IMR-90 (cell line): Measurements from ENCODE around the gene BLVRA. TPM values are rescaled to one million over a fixed set of nuclear protein-coding genes. Genes with fewer than 3 reads are reported as not detected.

Source experiments
- ATAC-seq: fragments of 200-7000 bp; cut with Tn5 transposase; 2 replicates; pipeline ENCODE4 v1.9.1; 2020; ENCODE audit warnings: low read depth, mild to moderate bottlenecking, moderate library complexity
- BruUV-seq: library from RNA; stranded (reverse); fragments of 400-500 nt; replicated peaks from 2 replicates; lab custom pipeline; 2021; lab: Mats Ljungman, UMichigan
- CTCF ChIA-PET: fragments of 300-600 bp; formaldehyde crosslinking; extraction: SDS; loops from one replicate; lab custom pipeline; 2021; ENCODE audit warnings: antibody characterized with exemption; lab: Yijun Ruan, JAX
- POLR2A ChIA-PET: fragments of 300-600 bp; sonication (Branson Sonifier 250); formaldehyde crosslinking; loops from one replicate; lab custom pipeline; 2022; ENCODE audit warnings: antibody characterized with exemption; ENCODE audit not compliant: unreplicated experiment; lab: Charles Lee
- DNase-seq: peaks from one replicate; pipeline ENCODE4 v3.0.0; 2013
- H2AFZ ChIP-seq: replicated peaks from 2 replicates; pipeline ENCODE3; 2013; ENCODE audit warnings: low read length, mild to moderate bottlenecking; ENCODE audit not compliant: poor library complexity
- H2AK5ac ChIP-seq: 2 replicates; pipeline ENCODE4 v1.6.1; 2013; ENCODE audit warnings: low read depth, low read length, inconsistent platforms
- H2AK9ac ChIP-seq: replicated peaks from 2 replicates; pipeline ENCODE3; 2013; ENCODE audit warnings: mild to moderate bottlenecking, low read depth, low read length, moderate library complexity; ENCODE audit not compliant: poor library complexity
- H2BK120ac ChIP-seq: 2 replicates; pipeline ENCODE4 v1.6.1; 2013; ENCODE audit warnings: low read depth, low read length, inconsistent platforms
- H2BK15ac ChIP-seq: 3 replicates; pipeline ENCODE4 v1.6.1; 2013; ENCODE audit warnings: low read depth, low read length, inconsistent platforms
- H2BK20ac ChIP-seq: 2 replicates; pipeline ENCODE4 v1.6.1; 2013; ENCODE audit warnings: low read depth, mild to moderate bottlenecking, inconsistent platforms, low read length, moderate library complexity
- H2BK5ac ChIP-seq: 2 replicates; pipeline ENCODE4 v1.6.1; 2013; ENCODE audit warnings: mild to moderate bottlenecking, low read depth, low read length, inconsistent platforms; ENCODE audit not compliant: poor library complexity, severe bottlenecking
- H3K14ac ChIP-seq: replicated peaks from 2 replicates; pipeline ENCODE4 v1.6.1; 2013; ENCODE audit warnings: low read depth, low read length, inconsistent platforms
- H3K18ac ChIP-seq: 2 replicates; pipeline ENCODE4 v1.6.1; 2013; ENCODE audit warnings: low read depth, low read length, control low read depth
- H3K23ac ChIP-seq: 2 replicates; pipeline ENCODE4 v1.6.1; 2013; ENCODE audit warnings: low read depth, low read length, inconsistent platforms
- H3K27ac ChIP-seq: 2 replicates; pipeline ENCODE4 v1.5.1; 2013; ENCODE audit warnings: mild to moderate bottlenecking, control low read depth, low read length; ENCODE audit not compliant: insufficient read depth
- H3K27me3 ChIP-seq: 2 replicates; pipeline ENCODE4 v1.6.1; 2013; ENCODE audit warnings: low read length; ENCODE audit not compliant: control insufficient read depth, insufficient read depth
- H3K36me3 ChIP-seq: 2 replicates; pipeline ENCODE4 v1.6.1; 2013; ENCODE audit warnings: low read length, mixed read lengths; ENCODE audit not compliant: control insufficient read depth, insufficient read depth
- H3K4ac ChIP-seq: 2 replicates; pipeline ENCODE4 v1.6.1; 2013; ENCODE audit warnings: low read depth, low read length, inconsistent platforms
- H3K4me1 ChIP-seq: 2 replicates; pipeline ENCODE4 v1.6.1; 2013; ENCODE audit warnings: low read length, mixed read lengths; ENCODE audit not compliant: control insufficient read depth, insufficient read depth
- H3K4me2 ChIP-seq: 2 replicates; pipeline ENCODE4 v1.6.1; 2013; ENCODE audit warnings: low read depth, mild to moderate bottlenecking, control low read depth, low read length, moderate library complexity
- H3K4me3 ChIP-seq: 2 replicates; pipeline ENCODE4 v1.5.1; 2013; ENCODE audit warnings: low read depth, mild to moderate bottlenecking, control low read depth, low read length, moderate library complexity; ENCODE audit not compliant: insufficient read depth
- H3K56ac ChIP-seq: 2 replicates; pipeline ENCODE4 v1.6.1; 2013; ENCODE audit warnings: low read length, inconsistent platforms; ENCODE audit not compliant: insufficient read depth; ENCODE audit errors: extremely low read depth
- H3K79me1 ChIP-seq, 2 experiments: 2 replicates each; pipeline ENCODE4 v1.6.1; 2013; ENCODE audit warnings: low read length in 2 of 2, inconsistent platforms in 1 of 2, low read depth in 1 of 2
- H3K9ac ChIP-seq: 2 replicates; pipeline ENCODE4 v1.6.1; 2013; ENCODE audit warnings: low read depth, low read length, control low read depth
- H3K9me1 ChIP-seq: 2 replicates; pipeline ENCODE4 v1.6.1; 2013; ENCODE audit warnings: low read length, inconsistent platforms; ENCODE audit not compliant: insufficient read depth
- H3K9me3 ChIP-seq: 2 replicates; pipeline ENCODE4 v1.6.1; 2013; ENCODE audit warnings: low read length; ENCODE audit not compliant: control insufficient read depth, insufficient read depth
- H4K20me1 ChIP-seq: 2 replicates; pipeline ENCODE4 v1.6.1; 2013; ENCODE audit warnings: low read length, inconsistent platforms; ENCODE audit not compliant: insufficient read depth
- H4K5ac ChIP-seq: 2 replicates; pipeline ENCODE4 v1.6.1; 2013; ENCODE audit warnings: mild to moderate bottlenecking, low read depth, low read length, control low read depth
- H4K8ac ChIP-seq, 2 experiments: 2 replicates each; pipeline ENCODE4 v1.6.1; 2013; ENCODE audit warnings: low read depth in 2 of 2, low read length in 2 of 2, control low read depth in 1 of 2, inconsistent platforms in 1 of 2
- H4K91ac ChIP-seq: 2 replicates; pipeline ENCODE4 v1.6.1; 2013; ENCODE audit warnings: low read depth, low read length, inconsistent platforms; ENCODE audit not compliant: insufficient read depth
- BHLHE40 ChIP-seq: fragments of 150-350 bp; IDR thresholded peaks from 2 replicates; pipeline ENCODE4 v1.6.1; 2016; ENCODE audit warnings: mild to moderate bottlenecking, low read depth, low read length
- CEBPB ChIP-seq: IDR thresholded peaks from 2 replicates; pipeline ENCODE4 v1.6.1; 2012; ENCODE audit warnings: low read depth, low read length, improper control_type of control experiment
- CHD1 ChIP-seq: IDR thresholded peaks from 2 replicates; pipeline ENCODE4 v1.6.1; 2012; ENCODE audit warnings: low read depth, low read length, improper control_type of control experiment
- CTCF ChIP-seq: conservative IDR thresholded peaks from 2 replicates; pipeline ENCODE4 v1.5.1; 2012; ENCODE audit warnings: mild to moderate bottlenecking, low read depth, low read length, improper control_type of control experiment
- ELK1 ChIP-seq: fragments of 150-350 bp; IDR thresholded peaks from 2 replicates; pipeline ENCODE4 v1.6.1; 2016; ENCODE audit warnings: low read depth, mild to moderate bottlenecking, low read length, moderate library complexity, borderline replicate concordance
- FOS ChIP-seq: fragments of 150-350 bp; IDR thresholded peaks from 2 replicates; pipeline ENCODE4 v1.6.1; 2016; ENCODE audit warnings: low read depth, low read length
- MAFK ChIP-seq: IDR thresholded peaks from 2 replicates; pipeline ENCODE4 v1.6.1; 2012; ENCODE audit warnings: low read depth, low read length, improper control_type of control experiment
- MAZ ChIP-seq: IDR thresholded peaks from 2 replicates; pipeline ENCODE4 v1.6.1; 2012; ENCODE audit warnings: low read depth, mild to moderate bottlenecking, low read length, improper control_type of control experiment, moderate library complexity, borderline replicate concordance
- MXI1 ChIP-seq: IDR thresholded peaks from 2 replicates; pipeline ENCODE4 v1.6.1; 2012; ENCODE audit warnings: low read depth, mild to moderate bottlenecking, low read length, moderate library complexity, borderline replicate concordance
- NFE2L2 ChIP-seq: fragments of 150-350 bp; IDR thresholded peaks from 2 replicates; pipeline ENCODE4 v1.6.1; 2016; ENCODE audit warnings: low read depth, mild to moderate bottlenecking, low read length
- POLR2A ChIP-seq: IDR thresholded peaks from 2 replicates; pipeline ENCODE4 v1.6.1; 2012; ENCODE audit warnings: mild to moderate bottlenecking, low read depth, low read length
- RAD21 ChIP-seq: IDR thresholded peaks from 2 replicates; pipeline ENCODE4 v1.6.1; 2012; ENCODE audit warnings: low read length, improper control_type of control experiment
- RCOR1 ChIP-seq: IDR thresholded peaks from 2 replicates; pipeline ENCODE4 v1.6.1; 2012; ENCODE audit warnings: mild to moderate bottlenecking, low read length, improper control_type of control experiment; ENCODE audit not compliant: insufficient replicate concordance
- RFX5 ChIP-seq: IDR thresholded peaks from 2 replicates; pipeline ENCODE4 v1.8.0; 2012; ENCODE audit warnings: low read depth, mild to moderate bottlenecking, low read length, moderate library complexity
- SMC3 ChIP-seq: fragments of 150-350 bp; IDR thresholded peaks from 2 replicates; pipeline ENCODE4 v1.6.1; 2016; ENCODE audit warnings: low read depth, mild to moderate bottlenecking, antibody characterized with exemption, low read length, moderate library complexity
- USF2 ChIP-seq: fragments of 150-350 bp; IDR thresholded peaks from 2 replicates; pipeline ENCODE4 v1.6.1; 2017; ENCODE audit warnings: mild to moderate bottlenecking, antibody characterized with exemption, low read length, low read depth
- WGBS, 2 experiments: methylation state at CpG; one replicate each; pipeline versions ENCODE4 v1.1.5 to v1.1.7; 2013; ENCODE audit warnings: missing lambda C conversion rate in 2 of 2; ENCODE audit not compliant: insufficient read length in 1 of 2; ENCODE audit errors: extremely low coverage in 2 of 2; 5-methylcytosine and 5-hydroxymethylcytosine counted together
- dilution Hi-C: fragments of 300-500 bp; cut with HindIII; formaldehyde crosslinking; loops from one replicate; pipeline ENCODE4 v1.14.3; 2018; ENCODE audit warnings: low sequenced_read_pairs; ENCODE audit not compliant: unreplicated experiment
- in situ Hi-C: fragments of 300-500 bp; cut with MboI; formaldehyde crosslinking; loops from 3 replicates; pipeline ENCODE4 v1.14.3; 2019; ENCODE audit warnings: low sequenced_read_pairs, inconsistent platforms, mixed read lengths
- intact Hi-C: fragments of 100-400 bp; cut with micrococcal nuclease; formaldehyde crosslinking; loops from 2 replicates; pipeline ENCODE4 v1.10.0; 2022
- polyA plus RNA-seq, 3 experiments: library from polyadenylated mRNA; depleted of rRNA; stranded (reverse); fragments of >200 nt; gene quantifications; 2 replicates each; pipeline ENCODE4 v1.2.3, GENCODE V29; 2012; ENCODE audit warnings: low replicate concordance in 1 of 3
- total RNA-seq: library from RNA; depleted of rRNA; stranded (reverse); fragments of >200 nt; gene quantifications from 2 replicates; pipeline ENCODE4 v1.2.3, GENCODE V29; 2012

BLVRA gene
- total and polyA plus RNA-seq, 2 of the 4 experiments (the other 2 are of a cell fraction), result 32.3 to 47.1 TPM

GRCh38 chr7:43815373-43815772 lies 56.9 kb downstream of the BLVRA start:
- in situ Hi-C loops, result no loop called here
- Histone ChIP-seq H2AK9ac (no peak overlapping the region), H3K23ac (no peak overlapping the region), H2BK20ac (no peak overlapping the region), H3K4ac (no peak overlapping the region), H4K8ac (no peak overlapping the region), H4K91ac (no peak overlapping the region), H2BK5ac (no peak overlapping the region), H2AFZ (no peak overlapping the region), H2BK120ac (no peak overlapping the region), H3K4me3 (no peak overlapping the region), H3K4me2 (no peak overlapping the region), H2BK15ac (no peak overlapping the region), H3K9me1 (no peaks in the 10 kb centered on the region), H4K20me1 (no peaks in the 10 kb centered on the region), H3K4me1 (no peaks in the 10 kb centered on the region), H3K14ac (no peak overlapping the region), H3K56ac (no peak overlapping the region), H2AK5ac (no peak overlapping the region), H3K27me3 (peaks cover 18% of the 10 kb centered on the region), H3K9me3 (peaks cover 3% of the 10 kb centered on the region), H3K18ac (no peak overlapping the region), H3K79me1 (no peaks in the 10 kb centered on the region), H3K36me3 (no peaks in the 10 kb centered on the region), H3K9ac (no peak overlapping the region), H4K5ac (no peak overlapping the region), H3K27ac (no peak overlapping the region)
- ATAC-seq (no peak), DNase-seq (no peak)
- TF ChIP-seq ELK1, result no peak
- TF ChIP-seq RAD21, result no peak
- no peak for TF ChIP-seq CHD1
- no peak for TF ChIP-seq RFX5
- TF ChIP-seq POLR2A, result no peak
- TF ChIP-seq CEBPB, result no peak
- TF ChIP-seq NFE2L2, result no peak
- no peak for TF ChIP-seq RCOR1
- TF ChIP-seq SMC3, result no peak
- TF ChIP-seq MXI1, result no peak
- TF ChIP-seq MAFK, result no peak
- TF ChIP-seq USF2, result no peak
- no peak for TF ChIP-seq MAZ
- TF ChIP-seq FOS, result no peak
- TF ChIP-seq BHLHE40, result no peak
- TF ChIP-seq CTCF, result no peak
- dilution Hi-C loops, result no loop called here
- intact Hi-C loops, result no loop called here
- WGBS, 2 experiments, result no CpG with 5 or more reads among the region's 3 CpGs
- no TSS peak for BruUV-seq
- POLR2A ChIA-PET, result no interaction called here
- CTCF ChIA-PET, result no interaction called here
